HG02943 (cell line): Measurements from ENCODE around the gene GOPC.
"Not testable (repeated sequence)": the region's sequence is repeated elsewhere in the genome, so short reads cannot be mapped to it uniquely, and the experiment has no call there.

Experiments
- ATAC-seq: cut with Tn5 transposase; IDR thresholded peaks from one replicate; pipeline ENCODE4 v1.9.1; 2021; ENCODE audit warnings: mild to moderate bottlenecking, low read depth, moderate library complexity; ENCODE audit not compliant: unreplicated experiment

GOPC gene

GRCh38 chr6:117602151-117602898, at the start of gene GOPC:
TSS of gene GOPC (minus strand) at chr6:117602511. CDS start at chr6:117602288, 223 bp downstream.
- ATAC-seq: peak; percentile 89

DNA sequence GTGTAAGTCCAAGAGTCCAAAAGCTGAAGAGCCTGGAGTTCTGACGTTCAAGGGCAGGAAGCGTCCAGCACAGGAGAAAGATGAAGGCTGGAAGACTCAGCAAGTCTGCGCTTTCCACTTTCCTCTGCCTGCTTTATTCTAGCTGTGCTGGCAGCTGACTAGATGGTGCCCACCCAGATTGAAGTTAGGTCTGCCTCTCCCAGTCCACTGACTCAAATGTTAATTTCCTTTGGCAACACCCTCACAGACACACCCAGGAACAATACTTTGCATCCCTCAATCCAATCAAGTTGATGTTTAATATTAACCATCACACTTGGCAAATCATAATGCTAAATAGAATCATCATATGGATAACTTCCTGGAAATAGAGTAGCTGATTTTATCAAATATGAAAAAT, 49.7 kb upstream of the GOPC start:
- not testable (repeated sequence) for ATAC-seq

- ATAC-seq: no peak
Observed at GRCh38 chr6:117642976-117643375, 40.7 kb upstream of the GOPC start.

- no peak for ATAC-seq
Observed at GRCh38 chr6:117637770-117638169, 35.5 kb upstream of the GOPC start.

DNA sequence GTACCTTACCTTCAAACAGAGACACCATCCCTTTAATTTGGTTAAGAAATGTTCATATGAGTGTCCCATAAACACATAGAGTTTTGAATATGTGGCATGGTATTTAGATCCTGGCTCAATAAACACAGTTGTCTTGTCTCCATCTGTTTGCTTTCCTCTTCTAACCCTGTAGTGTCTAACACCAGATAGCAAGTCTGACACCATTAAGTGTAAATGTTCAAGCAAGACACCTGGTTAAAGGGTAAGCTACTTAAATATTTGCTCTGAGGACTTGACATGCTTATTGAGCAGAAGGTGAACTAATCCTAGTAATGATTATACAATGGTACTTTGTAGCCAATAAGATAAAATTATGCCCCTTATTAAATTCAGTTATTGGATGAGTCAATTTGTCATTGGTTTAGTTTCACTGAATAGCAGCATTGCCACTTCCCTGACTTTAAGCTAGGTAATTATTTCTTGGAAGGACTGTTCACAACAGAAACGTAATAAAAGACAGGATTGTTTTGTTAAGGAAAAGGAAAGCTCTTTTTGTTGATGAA, 26.9 kb upstream of the GOPC start:
- no peak for ATAC-seq

- no peak for ATAC-seq
Observed at GRCh38 chr6:117627533-117627932, 25.2 kb upstream of the GOPC start.

GRCh38 chr6:117624869-117625481, 22.7 kb upstream of the GOPC start:
- no peak for ATAC-seq

GRCh38 chr6:117619178-117619577, 16.9 kb upstream of the GOPC start:
- no peak for ATAC-seq

DNA sequence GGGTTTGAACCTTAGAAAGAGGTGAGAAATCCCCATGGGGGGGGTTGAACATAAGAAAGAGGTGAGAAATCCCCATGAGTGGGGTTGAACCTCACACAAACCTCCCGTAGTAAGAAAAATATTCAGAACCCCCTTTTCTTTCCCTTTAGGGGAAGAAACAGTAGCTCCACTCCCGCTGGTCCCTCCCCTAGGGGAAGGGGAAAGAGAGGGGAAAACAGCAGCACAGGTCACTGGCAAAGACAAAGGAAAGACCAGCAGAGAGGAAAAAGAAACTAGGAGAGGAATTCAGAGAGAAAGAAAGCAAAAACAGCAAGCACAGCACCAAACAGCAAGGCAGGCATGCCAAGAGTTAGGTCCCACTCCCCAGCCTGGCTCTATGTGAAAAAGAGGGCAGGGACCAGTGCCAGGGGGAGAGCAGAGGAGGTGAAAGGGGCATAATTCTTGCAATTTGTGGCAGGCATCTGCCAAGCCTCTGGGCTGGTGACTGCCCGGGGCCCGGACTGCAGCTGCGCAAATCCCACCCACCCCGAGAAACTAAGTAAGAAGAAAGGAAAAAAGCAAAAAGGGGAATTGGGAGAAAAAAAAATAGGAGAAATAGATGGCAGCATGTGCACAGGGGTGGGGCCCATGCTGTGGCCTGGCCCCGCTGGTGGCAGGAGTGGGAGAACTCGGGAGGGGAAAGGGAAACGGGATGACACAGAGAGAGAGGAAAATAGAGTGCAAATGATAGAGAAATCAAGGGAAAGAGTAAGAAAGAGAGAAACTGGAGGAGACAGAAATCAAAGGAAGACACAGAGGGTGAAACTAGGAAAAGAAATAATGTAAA, 15.1 kb upstream of the GOPC start:
- ATAC-seq: no peak

DNA sequence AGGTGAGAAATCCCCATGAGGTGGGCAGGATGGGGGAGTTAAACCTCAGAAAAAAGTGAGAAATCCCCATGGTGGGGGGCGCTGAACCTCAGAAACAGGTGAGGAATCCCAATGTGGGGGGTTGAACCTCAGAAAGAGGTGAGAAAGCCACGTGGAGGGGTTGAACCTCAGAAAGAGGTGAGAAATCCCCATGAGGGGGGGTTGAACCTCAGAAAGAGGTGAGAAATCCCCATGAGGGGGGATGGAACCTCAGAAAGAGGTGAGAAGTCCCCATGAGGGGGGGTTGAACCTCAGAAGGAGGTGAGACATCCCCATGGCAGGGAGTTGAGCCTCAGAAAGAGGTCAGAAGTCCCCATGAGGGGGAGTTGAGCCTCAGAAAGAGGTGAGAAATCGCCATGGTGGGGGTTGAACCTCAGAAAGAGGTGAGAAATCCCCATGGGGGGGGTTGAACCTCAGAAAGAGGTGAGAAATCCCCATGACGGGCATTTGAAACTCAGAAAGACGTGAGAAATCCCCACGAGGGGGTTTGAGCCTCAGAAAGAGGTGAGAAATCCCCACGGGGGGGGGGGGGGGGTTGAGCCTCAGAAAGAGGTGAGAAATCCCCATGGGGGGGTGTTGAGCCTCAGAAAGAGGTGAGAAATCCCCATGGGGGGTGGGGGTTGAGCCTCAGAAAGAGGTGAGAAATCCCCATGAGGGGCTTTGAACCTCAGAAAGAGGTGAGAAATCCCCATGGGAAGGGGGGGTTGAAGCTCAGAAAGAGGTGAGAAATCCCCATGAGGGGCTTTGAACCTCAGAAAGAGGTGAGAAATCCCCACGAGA, 14.3 kb upstream of the GOPC start:
- no peak for ATAC-seq

DNA sequence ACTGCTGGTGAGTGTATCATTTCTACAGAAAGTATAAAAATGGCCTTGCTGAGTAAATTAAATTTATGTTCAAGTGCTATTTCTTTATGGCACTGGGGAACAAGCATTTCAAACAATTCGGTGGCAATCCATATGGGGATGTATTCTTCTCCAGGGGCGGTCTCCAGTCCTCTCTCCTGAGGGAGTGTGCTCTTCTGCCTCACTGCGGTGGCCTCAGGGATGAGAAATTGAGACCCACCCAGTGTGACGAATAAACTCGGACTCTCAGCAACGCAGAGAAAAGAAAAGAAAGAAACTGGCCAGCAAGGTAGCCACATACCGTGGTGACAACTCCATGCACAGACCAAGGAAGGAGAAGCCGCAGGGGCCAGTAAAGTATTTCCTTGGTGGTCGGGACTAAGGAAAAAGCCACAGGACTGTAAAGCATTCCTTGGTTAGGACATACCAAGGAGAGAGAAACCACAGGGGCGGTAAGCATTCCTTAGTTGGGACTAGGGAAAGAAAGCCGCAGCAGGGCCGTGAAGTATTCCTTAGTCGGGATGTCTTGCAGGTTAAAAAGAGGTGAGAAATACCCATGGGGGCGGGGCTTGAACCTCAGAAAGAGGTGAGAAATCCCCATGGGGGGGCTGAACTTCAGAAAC, 13.6 kb upstream of the GOPC start:
- ATAC-seq: no peak

DNA sequence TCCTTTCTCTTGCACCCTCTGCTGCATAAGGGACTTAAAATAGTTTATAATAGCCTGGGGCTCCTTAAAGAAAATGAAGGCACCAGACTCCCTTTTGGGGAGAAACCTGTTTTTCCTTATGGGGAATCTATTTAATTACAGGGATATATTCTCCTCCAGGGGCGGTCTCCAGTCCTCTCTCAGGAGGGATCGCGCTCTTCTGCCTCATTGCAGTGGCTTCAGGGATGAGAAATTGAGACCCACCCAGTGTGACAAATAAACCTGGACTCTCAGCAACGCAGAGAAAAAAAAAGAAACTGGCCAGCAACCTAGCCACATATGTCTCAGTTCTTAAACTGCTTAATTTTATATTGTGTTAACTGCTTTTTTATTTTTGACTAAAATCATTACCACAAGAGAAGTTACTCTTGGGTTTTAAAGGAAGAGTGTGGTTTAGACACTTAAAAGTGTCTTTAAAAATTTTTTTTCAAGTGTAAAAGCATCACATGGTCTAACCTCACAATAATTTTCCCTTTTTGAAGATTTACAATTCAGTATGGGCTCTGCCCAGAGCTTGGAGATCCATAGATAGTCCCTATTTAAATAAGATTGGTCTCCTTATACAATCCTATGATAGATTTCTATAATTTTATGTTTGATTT, 11.7 kb upstream of the GOPC start:
- no peak for ATAC-seq

DNA sequence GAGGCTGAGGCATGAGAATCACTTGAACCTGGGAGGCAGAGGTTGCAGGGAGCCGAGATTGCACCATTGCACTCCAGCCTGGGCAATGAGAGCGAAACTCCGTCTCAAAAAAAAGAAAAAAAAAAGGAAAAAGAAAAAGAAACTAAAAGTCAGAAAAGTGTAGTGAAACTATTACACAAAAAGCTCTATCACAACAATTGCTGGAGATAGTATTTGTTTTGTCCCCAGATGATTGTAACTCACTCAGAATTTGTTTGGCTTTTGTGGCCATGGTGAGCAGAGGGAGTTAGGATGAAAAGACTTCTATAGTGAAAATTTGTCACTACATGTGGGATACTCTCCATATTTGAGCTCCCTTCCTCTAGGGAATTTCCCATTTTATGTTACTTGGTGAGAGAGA, 5.2 kb upstream of the GOPC start:
- no peak for ATAC-seq

- peak; percentile 43 for ATAC-seq
Observed at GRCh38 chr6:117605169-117605826, 3.0 kb upstream of the GOPC start.

DNA sequence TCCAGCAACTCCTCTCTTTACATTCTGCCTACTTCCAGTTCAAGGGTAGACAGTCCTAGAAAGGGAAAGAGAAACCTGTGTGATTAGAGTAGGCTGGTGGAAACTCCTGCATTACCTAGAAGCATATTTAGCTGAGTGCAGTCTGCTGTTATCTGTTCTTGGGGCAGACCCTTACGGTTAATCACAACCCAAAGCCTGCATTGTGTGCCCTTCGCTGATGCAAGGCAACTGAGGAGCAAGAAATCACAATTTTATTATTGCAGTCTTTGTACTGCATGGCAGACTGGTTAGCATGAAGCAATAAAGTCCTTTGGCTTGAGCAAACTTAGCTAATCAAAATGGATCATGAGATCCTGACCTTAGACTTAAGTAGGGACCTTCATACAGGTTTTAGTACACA, 1.5 kb upstream of the GOPC start:
- ATAC-seq: no peak

- no peak for ATAC-seq
Observed at GRCh38 chr6:117602899-117603588, 733 bp upstream of the GOPC start.

DNA sequence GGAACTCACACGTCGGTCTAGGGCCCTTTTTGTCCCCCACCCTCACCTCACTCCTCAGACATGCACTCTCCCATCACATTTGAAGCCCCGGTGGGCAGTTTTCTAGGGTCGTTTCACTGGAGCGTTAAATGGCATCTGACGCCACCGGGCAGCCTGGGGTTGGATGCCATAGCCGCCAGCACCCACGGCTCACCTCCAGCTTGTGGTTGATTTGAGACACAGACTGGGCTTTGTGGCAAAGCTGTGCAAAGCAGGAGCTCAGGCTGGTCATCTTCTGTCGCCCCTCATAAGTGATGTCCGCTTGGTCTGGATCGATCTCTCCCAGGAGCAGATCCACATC, 530 bp downstream of the GOPC start:
- ATAC-seq: peak; percentile 25

DNA sequence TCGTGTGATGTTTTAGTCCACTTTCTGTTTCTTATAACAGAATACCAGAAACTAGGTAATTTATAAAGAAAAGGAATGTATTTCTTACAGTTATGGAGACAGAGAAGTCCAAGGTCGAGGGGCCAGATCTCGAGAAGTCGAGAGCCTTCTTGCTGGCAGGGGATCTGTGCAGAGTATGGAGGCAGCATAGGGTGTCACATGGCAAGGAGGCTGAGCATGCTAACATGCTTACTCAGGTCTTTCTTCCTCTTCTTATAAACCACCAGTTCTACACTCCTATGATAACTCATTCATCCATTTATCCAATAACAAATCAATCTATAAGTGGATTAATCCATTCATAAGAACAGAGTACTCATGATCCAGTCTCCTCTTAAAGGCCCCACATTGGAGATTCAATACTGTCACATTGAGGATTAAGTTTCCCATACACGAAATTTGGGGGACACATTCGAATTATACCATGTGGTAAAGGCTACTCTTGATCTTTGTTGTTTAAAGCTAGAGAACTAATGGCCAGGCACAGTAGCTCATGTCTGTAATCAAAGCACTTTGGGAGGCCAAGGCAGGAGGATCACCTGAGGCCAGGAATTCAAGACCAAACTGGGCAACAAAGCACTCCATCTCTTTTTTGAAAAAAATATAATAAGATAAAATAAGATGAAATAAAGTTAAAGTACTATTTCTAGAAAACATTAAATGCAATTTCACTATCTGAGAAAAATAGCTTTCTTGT, 2.1 kb downstream of the GOPC start:
- no peak for ATAC-seq
